GM12892 (cell line): ENCODE measurements around the gene CYTH1.

Experiments
- POLR2A ChIP-seq: IDR thresholded peaks from 2 replicates; pipeline ENCODE4 v1.6.1; 2011; ENCODE audit warnings: low read depth, low read length, control low read depth
- TAF1 ChIP-seq: IDR thresholded peaks from 2 replicates; pipeline ENCODE4 v1.6.1; 2011; ENCODE audit warnings: low read depth, mild to moderate bottlenecking, control low read depth, low read length, borderline replicate concordance

DNA sequence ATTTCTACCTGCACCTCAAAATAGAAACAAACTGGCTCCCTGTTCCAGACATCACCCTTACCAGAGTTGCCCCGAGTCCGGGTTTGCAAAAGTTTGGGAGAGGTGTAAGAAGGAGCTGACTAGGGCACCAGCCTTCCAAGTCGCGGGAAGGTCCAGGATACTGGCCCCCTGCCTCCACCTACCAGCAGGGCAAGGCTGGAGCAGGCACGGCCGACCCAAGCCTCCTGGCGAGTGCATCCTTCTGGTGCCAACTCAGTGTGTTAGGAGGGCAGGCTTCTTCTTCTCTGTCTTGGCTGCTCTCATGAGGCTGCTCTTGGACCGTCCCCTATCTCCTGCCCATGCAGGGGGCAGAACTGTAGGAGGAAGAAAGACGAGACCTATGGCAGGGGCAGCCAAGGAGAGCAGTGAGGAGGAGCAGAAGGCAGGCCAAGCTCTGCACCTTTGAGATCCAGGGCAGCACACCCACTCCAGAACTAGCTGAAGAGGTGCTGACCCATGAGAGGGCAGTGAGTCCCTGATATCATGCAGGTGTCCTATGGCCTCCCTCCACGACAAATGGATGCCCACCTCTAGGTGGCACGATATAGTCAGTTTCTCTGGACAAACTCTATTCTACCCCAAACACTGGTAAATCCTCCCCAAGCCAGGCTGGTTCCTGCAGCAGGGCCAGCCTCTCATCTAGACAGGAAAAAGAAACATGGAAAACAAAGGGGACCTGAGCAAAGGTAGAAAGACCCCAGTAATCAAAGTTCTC is 54.4 kb downstream of the CYTH1 start:
- TF ChIP-seq POLR2A = no peak
- no peak for TF ChIP-seq TAF1
